ENCODE results near the gene DNAJB6.
"Not testable (repeated sequence)": the region's sequence is repeated elsewhere in the genome, so short reads cannot be mapped to it uniquely, and the experiment has no call there.

Gene DNAJB6

DNA sequence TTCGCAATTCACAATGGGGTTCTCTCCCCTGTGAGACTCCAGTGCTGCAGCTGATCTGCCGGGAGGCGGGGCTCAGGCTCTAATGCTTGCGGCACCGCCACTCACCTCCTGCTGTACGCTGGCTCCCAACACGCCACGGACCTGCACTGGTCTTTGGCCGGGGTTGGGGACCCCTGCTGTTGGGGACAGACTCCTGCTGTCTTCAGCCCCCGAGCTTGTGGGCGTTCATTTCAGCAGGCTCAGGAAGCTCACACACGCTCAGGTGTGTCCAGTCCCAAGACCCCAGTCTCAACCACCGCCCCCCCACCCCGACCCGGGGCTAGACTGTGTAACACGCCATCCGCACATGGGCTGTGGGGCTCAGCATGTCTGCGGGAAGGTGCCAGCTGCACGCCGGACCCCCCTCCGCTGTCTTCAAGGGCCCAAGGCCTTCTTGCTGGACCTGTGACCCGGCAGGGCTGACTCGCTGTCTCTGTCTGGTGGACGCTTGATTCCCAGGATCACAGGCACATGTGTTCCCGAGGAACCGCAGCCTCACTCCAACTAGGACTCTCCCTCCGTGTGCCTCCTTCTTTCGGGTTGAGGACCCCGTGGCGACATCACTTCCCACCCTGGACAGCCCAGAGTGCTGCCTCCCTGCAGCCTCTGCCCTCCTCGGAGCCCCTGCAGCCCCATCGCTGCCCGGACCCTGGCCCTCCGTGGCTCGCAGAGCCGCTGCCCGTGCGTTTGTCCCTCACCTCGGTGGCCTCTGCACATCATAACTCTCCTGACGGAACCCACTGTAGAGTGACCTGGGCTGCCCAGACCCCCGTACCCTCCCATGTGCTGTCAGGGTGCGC, 106.4 kb downstream of the DNAJB6 start:
- DNase-seq (ENCODE audit: low read depth), result no peak

DNA sequence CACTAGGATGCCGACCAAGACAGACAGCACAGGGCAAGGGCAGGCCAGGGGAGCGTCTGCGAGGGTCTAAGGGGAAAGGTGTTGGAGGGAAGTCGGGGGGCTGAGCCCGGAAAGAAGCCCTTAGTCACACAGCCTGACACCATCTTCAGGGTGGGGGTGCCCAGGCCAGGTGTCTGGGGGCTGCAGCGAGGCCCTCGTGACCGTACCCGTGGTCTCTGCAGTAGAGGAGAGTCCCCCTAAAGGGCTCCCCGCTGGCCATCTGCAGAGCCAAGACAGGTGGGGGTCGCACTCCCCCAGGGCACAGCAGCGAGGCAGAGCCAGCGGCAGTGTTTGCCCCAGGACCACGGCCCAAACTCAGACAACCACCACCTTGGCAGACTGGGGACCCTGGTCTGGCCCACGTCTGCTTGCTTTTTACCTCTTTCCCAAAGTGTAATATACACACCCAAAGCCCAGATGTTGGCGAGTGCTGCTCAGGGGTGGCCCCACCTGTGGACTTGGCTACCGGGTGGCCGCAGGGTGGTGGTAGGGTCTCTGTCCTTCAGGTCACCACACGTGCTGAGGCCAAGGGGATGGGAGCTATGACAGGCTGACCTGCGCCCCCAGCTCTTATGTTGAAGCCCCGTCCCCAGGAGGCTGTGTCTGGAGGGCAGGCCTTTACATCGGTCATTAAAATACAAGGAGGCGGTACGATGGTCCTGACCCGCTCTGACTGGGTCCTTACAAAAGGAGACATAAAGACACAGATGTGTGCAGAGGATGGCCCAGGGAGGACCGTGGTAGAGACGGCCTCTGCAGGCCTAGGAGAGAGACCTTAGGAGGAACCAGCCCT, 107.4 kb downstream of the DNAJB6 start:
- no peak for DNase-seq (ENCODE audit: low read depth)

DNA sequence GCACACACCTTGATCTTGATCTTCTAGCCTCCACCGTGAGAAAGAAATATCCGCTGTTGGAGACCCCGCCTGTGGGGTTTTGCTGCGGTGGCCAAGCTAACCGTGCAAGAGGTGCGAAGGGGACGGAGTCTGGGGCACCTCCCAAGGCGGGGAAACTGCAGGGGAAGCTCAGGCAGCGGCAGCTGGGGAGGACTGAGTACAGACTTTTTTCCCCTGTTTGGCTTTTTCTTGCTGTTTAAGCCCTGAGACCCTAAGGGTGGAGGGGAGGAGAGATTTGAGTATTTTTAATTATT, 108.0 kb downstream of the DNAJB6 start:
- no peak for DNase-seq (ENCODE audit: low read depth)

DNA sequence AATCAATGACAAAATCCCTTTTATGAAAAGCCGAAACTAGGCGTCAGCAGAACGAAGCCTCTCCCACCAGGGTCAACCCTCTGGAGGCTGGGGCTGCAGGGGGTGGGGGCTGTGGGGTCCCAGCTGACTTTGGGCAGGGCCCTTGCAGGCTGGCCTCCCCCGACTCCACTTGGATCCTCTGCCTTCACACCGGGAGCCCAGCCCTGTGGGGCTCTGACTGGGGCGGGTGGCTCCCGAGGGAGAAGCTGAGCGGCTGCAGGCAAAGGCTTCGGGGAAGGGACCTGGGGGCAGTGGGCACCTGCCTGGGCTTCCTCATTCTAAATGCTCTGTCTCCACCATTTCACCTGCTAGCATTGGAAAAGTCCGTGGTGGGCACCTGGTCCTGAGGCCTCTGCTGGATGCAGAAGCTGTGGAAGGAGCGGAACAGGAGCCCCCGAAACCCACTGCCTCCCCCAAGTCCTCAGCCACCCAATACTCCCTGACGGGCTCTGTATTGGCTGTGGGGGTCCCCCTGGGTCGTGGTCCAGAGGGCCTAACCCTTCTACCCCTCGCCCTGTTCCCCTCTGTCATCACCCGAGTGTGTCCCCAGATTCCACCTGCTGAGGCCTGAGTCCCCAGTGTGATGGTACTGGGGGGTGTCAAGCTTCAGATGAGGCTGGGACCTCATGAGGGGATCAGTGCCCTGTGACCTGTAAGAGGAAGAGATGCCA, 108.6 kb downstream of the DNAJB6 start:
- no peak for DNase-seq (ENCODE audit: low read depth)

DNA sequence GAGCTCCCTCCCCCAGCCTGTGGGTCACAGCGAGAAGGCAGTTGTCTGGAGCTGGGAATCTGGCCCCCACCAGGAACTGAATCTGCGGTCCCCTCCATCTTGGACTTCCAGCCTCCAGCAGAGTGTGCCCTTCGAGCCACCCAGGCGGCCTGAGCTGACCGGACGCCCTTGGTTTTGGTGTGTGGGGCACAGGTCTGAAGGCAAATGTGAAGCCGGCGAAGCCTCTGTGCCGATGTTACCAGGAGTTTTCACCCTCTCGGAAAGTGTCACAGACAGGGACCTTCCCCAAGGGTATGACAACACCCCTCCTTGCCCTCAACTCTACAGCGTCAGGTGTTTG, 109.1 kb downstream of the DNAJB6 start:
- DNase-seq (ENCODE audit: low read depth), result no peak

DNA sequence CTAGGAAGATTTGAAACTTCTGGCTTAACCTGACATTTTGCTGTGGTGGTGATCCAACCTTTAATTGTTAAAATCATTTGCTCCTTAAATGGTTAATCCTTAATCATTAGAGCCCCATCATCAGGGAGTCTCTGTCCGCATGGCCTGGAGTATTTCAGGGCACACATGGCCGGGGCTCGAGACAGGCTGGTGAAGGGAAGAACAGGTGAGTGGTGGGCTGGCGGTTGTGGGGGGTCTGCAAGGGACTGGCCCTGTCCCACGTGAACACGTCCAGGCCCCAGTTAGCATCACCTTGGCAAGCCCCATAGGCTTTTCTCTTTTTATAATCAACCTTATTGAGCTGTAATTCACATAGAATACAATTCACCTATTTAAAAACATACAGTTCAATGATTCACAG, 109.5 kb downstream of the DNAJB6 start:
- no peak for DNase-seq (ENCODE audit: low read depth)

DNA sequence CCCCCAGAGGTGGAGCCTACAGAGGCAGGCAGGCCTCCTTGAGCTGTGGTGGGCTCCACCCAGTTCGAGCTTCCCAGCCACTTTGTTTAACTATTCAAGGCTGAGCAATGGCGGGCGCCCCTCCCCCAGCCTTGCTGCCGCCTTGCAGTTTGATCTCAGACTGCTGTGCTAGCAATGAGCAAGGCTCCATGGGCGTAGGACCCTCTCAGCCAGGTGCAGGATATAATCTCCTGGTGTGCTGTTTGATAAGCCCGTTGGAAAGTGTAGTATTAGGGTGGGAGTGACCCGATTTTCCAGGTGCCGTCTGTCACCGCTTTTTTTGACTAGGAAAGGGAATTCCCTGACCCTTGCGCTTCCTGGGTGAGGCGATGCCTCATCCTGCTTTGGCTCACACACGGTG, 117.2 kb downstream of the DNAJB6 start:
- not testable (repeated sequence) for DNase-seq (ENCODE audit: low read depth)

DNA sequence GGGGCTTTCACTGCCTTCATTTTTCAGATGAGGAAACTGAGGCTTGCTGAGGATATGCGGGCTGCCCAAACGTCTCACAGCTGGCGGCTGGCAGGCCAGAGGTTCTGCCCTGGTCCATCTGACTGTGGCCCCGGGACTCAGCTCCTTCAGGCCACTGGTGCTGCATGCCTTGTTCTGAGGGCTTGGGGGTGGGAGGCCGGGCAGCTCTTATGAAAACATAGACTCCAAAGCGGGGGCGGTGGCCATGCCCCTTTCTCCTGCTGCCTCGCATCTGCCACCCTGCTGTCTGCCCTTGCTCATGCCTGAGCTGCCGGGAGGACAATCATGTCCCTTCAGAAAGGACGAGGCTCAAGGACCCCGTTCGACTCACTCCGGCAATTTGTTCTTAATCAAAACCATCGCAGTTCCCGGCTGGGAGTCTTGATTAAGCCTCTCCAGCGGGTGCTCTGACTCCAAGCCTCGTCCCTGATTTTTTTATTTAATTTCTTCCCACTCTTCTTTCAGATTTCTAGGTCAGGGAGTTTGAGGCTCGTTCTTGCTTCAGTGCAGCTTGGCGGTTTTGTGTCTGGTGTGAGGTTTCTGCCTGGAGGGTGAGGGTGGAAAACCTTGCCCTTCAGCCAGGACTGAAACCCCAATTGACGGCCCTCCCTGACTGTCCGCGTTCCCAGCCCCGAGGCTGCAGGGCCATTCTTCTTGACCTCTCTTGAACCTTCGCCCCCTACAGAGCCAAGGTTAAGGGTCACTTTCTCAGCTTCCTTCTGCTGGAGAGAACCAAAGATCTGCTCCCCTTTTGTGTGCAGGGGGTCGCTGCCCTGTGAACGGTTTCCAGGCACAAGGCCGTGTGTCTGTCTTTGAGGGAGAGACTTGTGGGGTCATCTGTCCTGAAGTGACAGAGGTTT, 120.8 kb downstream of the DNAJB6 start:
- no peak for DNase-seq (ENCODE audit: low read depth)

DNA sequence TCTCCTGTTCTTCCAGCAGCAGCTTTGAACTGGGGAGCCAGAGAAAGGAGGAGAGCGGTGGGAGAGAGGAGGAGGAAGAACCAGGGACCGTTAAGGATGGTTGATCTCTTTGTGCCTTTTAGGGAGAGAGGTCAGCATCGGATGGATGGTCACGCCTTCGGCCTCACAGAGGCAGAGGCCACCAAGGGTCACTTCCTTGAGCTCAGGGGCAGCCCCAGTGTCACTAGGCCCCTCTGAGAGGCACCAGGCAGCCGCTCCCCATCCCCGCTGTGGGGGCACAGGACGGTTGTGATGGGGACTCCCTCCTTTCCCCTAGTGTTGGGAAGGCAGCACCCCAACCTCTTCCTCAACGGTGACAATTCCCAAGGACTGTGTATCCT, 121.4 kb downstream of the DNAJB6 start:
- no peak for DNase-seq (ENCODE audit: low read depth)

DNA sequence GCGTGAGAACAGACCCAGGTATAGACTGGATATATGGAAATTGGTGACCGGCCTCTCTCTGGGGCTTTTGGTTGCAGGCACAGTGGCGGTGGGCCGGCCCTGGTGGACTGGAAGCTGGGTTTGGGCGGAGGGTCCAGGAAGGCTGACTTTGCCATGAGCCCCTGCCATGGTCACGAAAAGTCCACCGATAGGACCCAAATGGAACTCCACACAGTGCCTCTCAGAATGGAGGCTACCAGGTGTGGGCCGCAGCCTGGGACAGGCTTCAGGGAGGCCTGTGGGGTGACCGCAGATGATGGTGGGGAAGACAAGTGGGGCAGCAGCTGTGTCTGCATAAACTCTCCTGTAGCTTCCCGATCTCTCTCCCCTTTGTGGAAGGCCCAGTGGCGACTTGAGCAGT, 123.2 kb downstream of the DNAJB6 start:
- no peak for DNase-seq (ENCODE audit: low read depth)

DNA sequence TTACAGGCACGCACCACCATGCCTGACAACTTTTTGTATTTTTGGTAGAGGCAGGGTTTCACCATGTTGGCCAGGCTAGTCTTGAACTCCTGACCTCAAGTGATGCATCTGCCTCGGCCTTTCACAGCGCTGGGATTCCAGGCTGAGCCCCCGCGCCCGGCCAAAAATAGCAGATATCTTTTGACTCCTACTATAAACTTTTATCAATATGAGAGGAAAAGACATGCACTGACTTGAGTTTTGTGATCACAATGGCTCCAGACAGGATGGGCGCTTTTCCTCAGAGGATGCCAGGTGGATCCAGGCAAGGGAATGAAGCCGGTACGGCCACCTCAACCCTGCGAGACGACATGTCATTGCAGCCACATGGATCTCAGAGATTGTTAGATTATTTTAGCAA, 123.9 kb downstream of the DNAJB6 start:
- no peak for DNase-seq (ENCODE audit: low read depth)

DNA sequence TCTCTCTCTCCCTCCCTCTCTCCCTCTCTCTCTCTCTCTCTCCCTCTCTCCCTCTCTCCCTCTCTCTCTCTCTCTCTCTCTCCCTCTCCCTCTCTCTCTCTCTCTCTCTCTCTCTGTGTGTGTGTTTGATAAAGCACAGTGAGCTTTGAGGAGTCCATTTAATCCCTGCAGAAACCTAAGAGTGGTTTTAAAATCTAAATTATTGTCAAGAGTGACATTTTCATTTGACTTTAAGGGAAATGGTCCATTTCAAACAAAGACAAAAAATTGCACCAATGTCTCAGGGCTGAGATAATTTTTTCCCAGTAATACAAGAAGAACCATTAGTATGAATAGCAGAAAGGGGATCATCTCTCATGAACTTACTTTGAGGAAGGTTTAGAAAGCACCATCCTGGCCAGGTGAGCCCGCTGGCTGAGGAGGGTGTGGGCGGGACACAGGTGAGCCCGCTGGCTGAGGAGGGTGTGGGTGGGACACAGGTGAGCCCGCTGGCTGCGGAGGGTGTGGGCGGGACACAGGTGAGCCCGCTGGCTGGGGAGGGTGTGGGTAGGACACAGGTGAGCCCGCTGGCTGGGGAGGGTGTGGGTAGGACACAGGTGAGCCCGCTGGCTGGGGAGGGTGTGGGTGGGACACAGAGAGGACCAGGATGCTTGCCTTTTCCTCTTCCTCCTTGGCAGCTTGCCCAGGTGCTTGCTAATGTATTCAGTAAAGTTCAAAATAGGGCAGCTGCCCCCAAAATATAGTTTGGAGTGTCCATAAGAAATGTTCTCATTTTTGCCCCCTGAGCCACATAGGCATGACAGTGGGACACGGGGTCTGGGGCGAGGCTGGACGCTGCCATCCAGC, 125.0 kb downstream of the DNAJB6 start:
- no peak for DNase-seq (ENCODE audit: low read depth)

DNA sequence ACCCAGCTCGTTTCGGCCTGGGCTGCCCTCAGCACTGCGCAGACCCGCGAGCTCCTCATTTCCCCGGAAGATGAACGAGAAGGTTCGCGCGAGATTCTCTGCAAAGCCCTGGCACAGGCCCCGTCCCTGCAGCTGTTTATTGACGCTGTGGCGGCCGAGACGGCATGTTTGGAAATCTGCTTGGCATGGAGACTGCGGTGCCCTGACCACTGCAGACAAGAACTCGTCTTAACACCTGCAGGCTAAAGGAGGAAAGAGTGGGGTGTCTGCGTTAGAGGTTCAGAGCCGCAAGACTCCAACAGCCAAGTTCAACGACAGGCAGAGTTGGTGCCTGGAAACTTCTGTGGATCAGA, 125.6 kb downstream of the DNAJB6 start:
- no peak for DNase-seq (ENCODE audit: low read depth)

DNA sequence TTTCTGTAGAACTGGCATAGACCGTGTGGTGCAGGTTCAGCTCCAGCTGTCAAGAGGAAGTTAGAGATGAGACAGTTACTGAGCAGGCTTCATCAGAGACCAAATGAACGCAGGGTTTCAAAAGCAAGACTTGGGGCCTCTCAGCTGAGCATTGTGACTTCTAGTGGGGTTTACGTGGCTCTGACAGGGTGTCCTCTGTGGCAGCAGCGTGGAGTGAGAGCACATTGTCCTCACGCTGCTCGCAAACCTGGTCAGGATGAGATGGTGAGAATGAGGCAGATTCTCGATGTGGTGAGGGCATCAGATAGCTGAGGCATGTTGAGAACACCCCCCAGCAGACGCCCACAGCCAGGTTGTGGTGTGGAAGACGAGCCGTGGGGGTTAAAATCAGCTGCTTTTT, 126.0 kb downstream of the DNAJB6 start:
- DNase-seq (ENCODE audit: low read depth), result no peak

DNA sequence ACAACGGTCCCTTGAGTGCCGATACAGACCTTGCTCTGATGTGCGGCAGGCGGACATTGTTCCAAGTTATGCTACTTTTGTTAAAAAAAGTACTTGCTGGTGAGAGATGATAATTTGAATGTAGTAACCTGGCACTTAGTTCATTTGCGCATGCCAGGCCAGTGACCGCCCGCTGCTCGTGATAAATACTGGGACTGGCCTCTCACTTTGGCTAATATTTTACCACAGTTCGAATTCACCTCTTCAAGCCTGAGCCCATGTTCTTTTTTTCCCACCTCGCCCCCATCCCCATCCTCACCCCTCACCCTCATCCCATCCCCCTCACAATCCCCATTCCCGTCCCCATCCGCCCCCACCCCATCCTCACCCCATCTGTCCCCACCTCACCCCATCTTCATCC, 126.4 kb downstream of the DNAJB6 start:
- no peak for DNase-seq (ENCODE audit: low read depth)

DNA sequence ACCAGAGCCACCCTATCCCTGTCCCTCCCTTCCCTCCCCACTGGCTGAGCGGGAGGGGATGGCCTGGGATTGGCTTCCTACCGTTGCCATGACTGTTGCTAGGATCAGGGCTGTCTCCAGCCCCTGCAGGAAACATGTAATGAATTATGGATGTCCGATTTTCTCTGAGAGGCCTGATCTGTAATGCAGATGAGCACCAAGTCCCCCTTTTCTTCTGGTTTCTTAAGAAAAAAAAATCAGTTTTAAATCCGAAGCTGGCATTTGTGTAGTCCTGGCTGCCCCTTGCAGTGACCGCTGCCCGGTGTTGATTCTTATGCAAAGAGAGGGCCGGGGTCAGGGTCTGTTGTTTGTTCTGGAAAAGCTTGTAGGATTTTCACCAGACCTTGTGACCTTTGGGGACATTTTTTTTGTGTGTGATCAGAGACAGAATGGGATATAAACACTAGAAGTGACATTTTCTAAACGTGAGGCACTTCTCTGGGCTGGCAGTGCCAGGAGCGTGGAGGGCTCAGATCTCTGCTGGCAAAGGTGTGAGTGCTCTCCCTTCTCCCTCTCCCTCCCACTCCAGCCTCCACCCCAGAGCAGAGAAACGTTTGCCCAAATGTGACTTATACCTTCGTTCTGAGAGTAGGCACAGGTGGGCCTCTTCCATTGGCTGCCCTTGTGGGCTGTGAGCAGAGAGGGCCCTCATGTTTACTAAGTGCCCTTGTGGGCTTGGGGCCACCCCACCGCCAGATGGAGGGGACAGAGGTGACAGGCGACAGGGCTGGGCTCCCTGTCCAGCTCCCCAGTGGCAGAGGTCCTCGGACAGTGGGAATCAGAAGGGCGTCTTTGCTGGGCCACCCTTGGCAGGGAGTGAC, 127.5 kb downstream of the DNAJB6 start:
- no peak for DNase-seq (ENCODE audit: low read depth)

DNA sequence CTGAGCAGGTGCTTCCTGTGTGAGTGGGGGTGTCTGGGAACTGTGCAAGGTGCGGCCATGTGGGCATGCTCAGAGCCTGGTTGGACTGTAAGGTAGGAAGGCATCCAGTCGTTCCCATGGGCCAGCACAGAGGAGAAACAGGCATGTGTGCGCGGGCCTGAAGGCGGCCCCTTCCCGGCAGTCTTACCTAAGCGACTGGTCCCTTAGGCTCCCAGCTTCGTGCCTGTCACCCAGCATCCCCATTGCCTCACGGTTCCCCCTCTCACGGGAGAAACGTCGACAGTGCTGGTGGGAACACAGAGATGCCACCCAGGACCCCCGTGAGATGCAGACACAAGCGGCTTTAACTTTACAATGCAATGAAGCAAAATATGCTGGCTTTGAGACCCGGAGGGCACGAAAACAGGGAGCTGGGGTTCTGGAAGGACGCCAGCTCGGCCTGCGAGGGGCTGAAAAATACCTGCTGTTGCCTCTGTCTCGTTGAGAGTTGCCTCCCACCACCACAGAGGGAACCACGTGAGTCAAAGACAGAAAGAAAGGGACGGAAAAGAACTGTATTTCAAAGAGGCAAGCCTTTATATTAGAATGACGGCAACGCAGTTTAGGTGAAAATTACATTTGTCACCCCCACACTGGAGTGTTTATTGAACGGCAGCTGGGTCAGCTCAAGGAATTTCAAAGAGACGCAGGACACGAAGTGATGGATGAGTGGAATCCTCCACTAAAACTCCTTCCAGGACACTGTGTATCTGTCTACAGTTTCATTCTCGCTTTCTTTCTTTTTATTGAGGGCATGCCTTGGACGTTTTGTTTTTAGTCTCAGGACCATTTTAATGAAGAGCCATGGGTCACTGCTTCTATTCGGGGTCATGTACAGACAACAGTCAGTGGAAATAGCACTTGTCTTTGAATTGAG, 128.4 kb downstream of the DNAJB6 start:
- no peak for DNase-seq (ENCODE audit: low read depth)

DNA sequence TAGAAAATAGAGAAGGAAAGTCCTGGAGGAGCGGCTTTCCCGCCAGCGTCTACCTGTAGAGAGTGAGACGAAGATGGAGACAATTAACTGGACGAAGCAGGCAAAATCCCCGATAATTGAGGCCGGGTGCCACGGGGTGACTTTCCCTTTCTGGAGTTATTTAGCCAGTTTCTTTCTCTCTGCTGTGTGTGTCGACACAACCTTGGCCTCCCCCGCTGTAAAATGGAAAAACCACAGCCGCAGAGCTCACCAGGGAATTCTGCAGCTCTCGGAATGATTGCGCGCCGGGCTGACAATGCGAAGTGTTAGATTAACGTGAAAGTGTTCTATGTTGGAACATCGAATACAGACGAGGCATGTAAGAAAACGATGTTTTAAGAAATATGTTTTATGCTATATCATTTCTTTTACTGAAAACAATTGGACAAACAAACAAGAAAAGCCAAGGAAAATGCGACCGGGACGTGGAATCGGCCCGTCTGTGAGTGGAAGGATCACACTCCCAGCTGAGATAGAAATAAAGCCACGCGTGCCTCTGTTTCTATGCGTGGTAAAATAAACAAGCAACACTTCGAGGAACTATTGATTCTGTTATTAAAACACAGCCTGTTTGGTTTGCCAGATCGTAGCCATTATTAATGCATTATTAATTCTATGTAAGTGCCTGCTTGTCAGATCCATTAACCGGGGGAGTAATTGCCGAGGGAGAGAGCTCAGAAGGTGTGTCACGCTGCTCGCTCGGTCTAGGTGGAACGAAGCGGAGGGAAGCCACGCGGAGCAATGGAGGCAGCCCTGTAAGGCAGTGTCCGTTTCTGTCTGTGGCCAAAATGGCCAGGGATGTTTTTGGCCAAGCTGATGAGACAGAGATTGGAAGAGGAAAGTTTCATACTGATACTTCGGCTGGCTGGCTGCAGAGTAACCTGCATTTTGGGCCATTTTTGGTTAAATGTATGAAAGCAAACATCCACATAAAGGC, 129.4 kb downstream of the DNAJB6 start:
- no peak for DNase-seq (ENCODE audit: low read depth)

Data from activated T-helper 1 cell treated with Interleukin-2 at 50 U/mL for 16 hours (primary cell).